Activated T-helper 2 cell treated with anti-CD3 and anti-CD28 coated beads, Interferon-gamma antibody, Interleukin-2, Interleukin-4, amounts not matched to agents 10 μg/mL and 5 μg/mL and 100 μg/mL, durations not matched to agents 14 hours and 24 hours and 36 hours (primary cell): Measurements from ENCODE around the gene LTA4H. TPM values are rescaled to one million over a fixed set of nuclear protein-coding genes. Genes with fewer than 3 reads are reported as not detected.
"Not testable (repeated sequence)": the region's sequence is repeated elsewhere in the genome, so short reads cannot be mapped to it uniquely, and the experiment has no call there.

Source experiments
- DNase-seq: peaks from one replicate; pipeline ENCODE4 v3.0.0; 2021; ENCODE audit warnings: low spot score
- H3K27ac Mint-ChIP-seq: one replicate; pipeline ENCODE4 v1.8.0; 2021; ENCODE audit warnings: mixed read lengths
- H3K27me3 Mint-ChIP-seq: one replicate; pipeline ENCODE4 v1.8.0; 2021; ENCODE audit warnings: low read depth, mixed read lengths
- H3K36me3 Mint-ChIP-seq: one replicate; pipeline ENCODE4 v1.8.0; 2021; ENCODE audit warnings: low read depth, mixed read lengths
- H3K4me1 Mint-ChIP-seq: one replicate; pipeline ENCODE4 v1.8.0; 2021; ENCODE audit warnings: low read depth, mixed read lengths
- H3K4me3 Mint-ChIP-seq: one replicate; pipeline ENCODE4 v1.8.0; 2021; ENCODE audit warnings: low read depth, mild to moderate bottlenecking, moderate library complexity, mixed read lengths
- H3K9me3 Mint-ChIP-seq: one replicate; pipeline ENCODE4 v1.8.0; 2021; ENCODE audit warnings: mixed read lengths
- intact Hi-C: fragments of 100-400 bp; cut with micrococcal nuclease; formaldehyde crosslinking; loops from one replicate; pipeline ENCODE4 v1.15.1; 2023
- total RNA-seq: library from RNA; stranded (reverse); gene quantifications from 2 replicates; pipeline ENCODE4 v1.2.3, GENCODE V29; 2022

Gene LTA4H
- total RNA-seq, 1 donor from 2014 or later = 65.2 TPM

DNA sequence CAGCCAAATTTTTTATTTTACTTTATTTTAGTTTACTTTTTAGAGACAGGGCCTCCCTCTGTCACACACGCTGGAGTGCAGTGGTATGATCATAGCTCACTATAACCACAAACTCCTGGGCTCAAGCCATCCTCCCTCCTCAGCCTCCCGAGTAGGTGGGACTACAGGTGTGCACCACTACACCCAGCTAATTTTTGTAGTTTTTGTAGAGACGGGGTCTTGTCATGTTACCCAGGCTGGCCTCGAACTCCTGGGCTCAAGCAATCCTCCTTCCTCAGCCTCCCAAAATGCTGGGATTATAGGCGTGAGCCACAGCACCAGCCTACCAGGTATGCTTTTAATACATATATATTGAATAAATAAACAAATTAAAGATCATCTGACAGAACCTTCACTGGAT lies 32.7 kb upstream of the LTA4H start:
- intact Hi-C loops = no loop called here
- Mint-ChIP-seq H3K27ac (no peak overlapping the region), H3K36me3 (no peaks in the 10 kb centered on the region), H3K4me3 (no peak overlapping the region), H3K9me3 (no peaks in the 10 kb centered on the region), H3K27me3 (peaks cover 4% of the 10 kb centered on the region), H3K4me1 (peaks cover 24% of the 10 kb centered on the region)
- DNase-seq = no peak

DNA sequence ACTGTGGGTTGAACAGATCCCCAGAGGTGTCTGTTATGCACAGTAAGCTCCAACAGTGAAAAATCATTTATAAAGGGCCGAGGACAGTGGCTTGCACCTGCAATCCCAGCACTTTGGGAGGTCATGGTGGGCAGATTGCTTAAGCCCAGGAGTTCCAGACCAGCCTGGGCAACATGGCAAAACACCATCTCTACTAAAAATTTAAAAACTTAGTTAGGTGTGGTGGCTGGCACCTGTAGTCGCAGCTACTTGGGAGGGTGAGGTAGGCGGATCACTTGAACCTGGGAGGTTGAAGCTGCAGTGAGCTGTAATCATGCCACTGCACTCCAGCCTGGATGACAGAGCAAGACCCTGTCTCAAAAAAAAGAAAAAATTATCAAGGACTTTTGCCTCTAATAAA lies 30.4 kb upstream of the LTA4H start:
- H3K36me3 Mint-ChIP-seq, H3K27me3 Mint-ChIP-seq, H3K4me3 Mint-ChIP-seq, intact Hi-C loops, H3K9me3 Mint-ChIP-seq, H3K27ac Mint-ChIP-seq, DNase-seq: not testable (repeated sequence)
- H3K4me1 Mint-ChIP-seq = peaks cover 25% of the 10 kb centered on the region

DNA sequence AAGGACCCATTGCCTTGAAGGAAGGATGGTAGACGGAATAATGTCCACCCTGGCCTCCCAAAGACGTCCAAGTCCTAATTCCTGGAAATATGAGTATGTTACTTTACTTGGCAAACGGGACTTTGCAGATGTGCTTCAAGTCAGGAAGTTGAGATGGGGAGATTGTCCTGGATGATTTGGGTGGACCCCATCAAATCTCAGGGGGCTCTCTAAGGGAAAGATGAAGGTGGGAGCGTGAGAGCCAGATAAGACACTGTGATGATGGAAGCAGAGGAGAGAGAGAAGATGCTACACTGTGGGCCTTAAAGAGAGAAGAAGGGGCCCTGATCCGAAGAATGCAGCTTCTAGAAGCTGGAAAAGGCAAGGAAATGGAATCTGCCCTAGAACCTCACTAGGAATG lies 29.6 kb upstream of the LTA4H start:
- no peak for DNase-seq
- Mint-ChIP-seq H3K4me1 (peaks cover 22% of the 10 kb centered on the region), H3K27ac (no peak overlapping the region), H3K27me3 (no peaks in the 10 kb centered on the region), H3K4me3 (no peak overlapping the region), H3K9me3 (no peaks in the 10 kb centered on the region), H3K36me3 (no peaks in the 10 kb centered on the region)
- intact Hi-C loops = no loop called here

DNA sequence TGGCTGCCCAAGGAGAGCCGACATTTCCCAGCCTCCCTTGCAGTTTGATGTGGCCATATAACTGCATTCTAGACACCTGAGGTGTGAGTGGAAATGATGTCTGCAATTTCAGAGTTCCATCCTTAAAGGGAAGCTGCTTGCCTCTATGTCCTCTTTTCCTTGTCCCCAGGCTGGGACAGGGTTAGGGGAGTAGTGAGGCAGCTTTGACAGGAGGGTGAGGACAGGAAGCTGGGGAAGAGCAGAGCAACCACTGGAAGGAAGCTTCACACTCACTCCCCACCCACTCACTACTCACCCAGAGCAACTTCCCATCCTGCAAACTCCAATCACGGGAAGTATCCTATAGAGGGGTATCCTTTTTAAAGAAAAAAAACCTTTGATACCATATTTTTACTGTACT lies 28.9 kb upstream of the LTA4H start:
- Mint-ChIP-seq H3K4me1 (peaks cover 22% of the 10 kb centered on the region), H3K27ac (no peak overlapping the region), H3K4me3 (no peak overlapping the region), H3K9me3 (no peaks in the 10 kb centered on the region), H3K36me3 (no peaks in the 10 kb centered on the region), H3K27me3 (no peaks in the 10 kb centered on the region)
- intact Hi-C loops = no loop called here
- no peak for DNase-seq

DNA sequence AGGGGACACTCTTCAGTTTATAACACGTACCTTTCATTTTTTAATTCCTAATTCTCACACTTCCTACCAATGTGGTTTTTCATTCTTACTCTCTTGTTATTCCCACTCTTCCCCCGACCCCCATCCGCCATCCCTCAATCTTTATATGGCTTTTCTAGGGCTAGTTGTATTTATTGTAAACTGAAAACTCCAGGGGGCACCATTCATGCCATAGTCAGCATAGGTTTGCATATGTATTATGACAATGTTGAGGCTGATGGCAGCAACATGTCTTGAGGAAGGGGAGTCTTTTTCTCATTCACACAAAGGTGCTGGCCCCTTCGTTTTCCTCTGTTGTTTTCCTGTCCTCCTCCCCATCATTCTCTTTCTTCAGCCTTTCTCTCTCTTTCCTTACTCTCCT lies 27.7 kb upstream of the LTA4H start:
- intact Hi-C loops = loop anchor here (2.0 kb wide), 1 partner anchor 74 kb away; no protein-coding TSS in a partner anchor
- Mint-ChIP-seq H3K36me3 (no peaks in the 10 kb centered on the region), H3K27me3 (no peaks in the 10 kb centered on the region), H3K9me3 (no peaks in the 10 kb centered on the region), H3K27ac (no peak overlapping the region), H3K4me3 (no peak overlapping the region), H3K4me1 (peaks cover 22% of the 10 kb centered on the region)
- no peak for DNase-seq

DNA sequence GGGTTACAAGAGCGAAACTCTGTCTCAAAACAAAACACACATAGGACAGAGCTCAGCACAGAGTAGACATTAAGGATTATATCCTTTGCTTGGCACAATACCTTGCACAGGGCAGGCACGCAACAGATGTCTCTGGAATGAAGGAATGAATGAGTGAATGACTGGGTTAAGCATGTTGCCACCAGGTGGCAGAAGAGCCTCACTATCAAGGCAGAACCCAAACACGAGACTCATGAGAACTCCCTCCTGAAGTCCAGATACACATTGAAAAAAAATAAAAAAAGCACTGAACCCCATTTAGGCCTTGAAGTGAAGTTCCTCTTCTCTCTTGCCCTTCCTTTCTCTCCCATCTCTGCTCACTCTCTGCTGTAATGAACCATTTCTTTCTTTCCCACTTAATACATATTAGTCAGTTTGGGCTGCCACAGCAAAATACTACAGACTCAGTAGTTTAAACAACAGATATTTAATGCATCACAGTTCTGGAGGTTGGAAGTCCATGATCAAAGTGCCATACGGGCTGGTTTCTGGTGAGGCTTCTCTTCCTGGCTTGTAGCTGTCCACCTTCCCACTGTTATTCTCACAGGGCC lies 26.6 kb upstream of the LTA4H start:
- Mint-ChIP-seq H3K4me3 (no peak overlapping the region), H3K27me3 (no peaks in the 10 kb centered on the region), H3K36me3 (no peaks in the 10 kb centered on the region), H3K9me3 (no peaks in the 10 kb centered on the region), H3K4me1 (peaks cover 22% of the 10 kb centered on the region), H3K27ac (no peak overlapping the region)
- peak; percentile 60 for DNase-seq
- intact Hi-C loops = loop anchor here (1.0 to 2.0 kb wide), 6 partner anchors 75 to 454 kb away; no protein-coding TSS in a partner anchor

DNA sequence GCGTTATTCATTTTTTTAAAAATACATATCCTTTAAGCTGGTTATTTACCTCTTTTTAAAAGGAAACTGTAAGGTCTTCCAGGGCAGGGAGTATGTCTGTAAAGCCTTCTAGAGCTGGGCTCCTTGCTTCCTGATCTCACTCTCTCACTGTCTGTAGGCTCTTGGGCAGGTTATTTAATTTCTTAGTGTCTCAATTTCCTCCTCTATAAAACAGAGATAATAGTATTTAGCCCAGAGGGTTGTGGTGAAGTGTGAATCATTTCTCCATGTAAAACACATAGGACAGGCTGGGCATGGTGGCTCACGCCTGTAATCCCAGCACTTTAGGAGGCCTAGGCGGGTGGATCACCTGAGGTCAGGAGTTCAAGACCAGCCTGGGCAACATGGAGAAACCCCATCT lies 25.9 kb upstream of the LTA4H start:
- H3K36me3 Mint-ChIP-seq = no peaks in the 10 kb centered on the region
- intact Hi-C loops = no loop called here
- peaks cover 22% of the 10 kb centered on the region for H3K4me1 Mint-ChIP-seq
- H3K9me3 Mint-ChIP-seq = no peaks in the 10 kb centered on the region
- no peak for DNase-seq
- no peak overlapping the region for H3K27ac Mint-ChIP-seq
- no peak overlapping the region for H3K4me3 Mint-ChIP-seq
- H3K27me3 Mint-ChIP-seq = no peaks in the 10 kb centered on the region

DNA sequence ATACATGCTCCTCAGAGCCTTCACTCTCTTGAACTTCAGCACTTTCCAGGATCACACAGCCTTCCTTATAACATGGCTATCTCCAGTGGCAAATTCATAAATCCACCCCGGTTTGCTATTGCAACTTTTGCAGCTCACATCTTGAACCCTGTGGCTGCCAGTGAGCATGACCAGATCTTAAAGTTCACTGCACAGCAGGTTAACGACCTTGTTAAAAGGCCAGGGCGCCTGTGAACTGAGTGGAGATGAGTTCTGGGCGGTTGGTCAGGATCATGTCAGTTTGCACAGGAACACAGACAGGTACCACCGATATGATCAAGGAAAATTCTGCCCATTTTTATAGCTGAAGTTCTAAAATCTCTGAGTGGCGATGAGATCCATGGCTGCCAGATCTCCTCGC lies 24.7 kb upstream of the LTA4H start:
- Mint-ChIP-seq H3K4me3 (no peak overlapping the region), H3K36me3 (no peaks in the 10 kb centered on the region), H3K4me1 (peaks cover 22% of the 10 kb centered on the region), H3K9me3 (no peaks in the 10 kb centered on the region), H3K27ac (no peak overlapping the region), H3K27me3 (no peaks in the 10 kb centered on the region)
- intact Hi-C loops = no loop called here
- no peak for DNase-seq

DNA sequence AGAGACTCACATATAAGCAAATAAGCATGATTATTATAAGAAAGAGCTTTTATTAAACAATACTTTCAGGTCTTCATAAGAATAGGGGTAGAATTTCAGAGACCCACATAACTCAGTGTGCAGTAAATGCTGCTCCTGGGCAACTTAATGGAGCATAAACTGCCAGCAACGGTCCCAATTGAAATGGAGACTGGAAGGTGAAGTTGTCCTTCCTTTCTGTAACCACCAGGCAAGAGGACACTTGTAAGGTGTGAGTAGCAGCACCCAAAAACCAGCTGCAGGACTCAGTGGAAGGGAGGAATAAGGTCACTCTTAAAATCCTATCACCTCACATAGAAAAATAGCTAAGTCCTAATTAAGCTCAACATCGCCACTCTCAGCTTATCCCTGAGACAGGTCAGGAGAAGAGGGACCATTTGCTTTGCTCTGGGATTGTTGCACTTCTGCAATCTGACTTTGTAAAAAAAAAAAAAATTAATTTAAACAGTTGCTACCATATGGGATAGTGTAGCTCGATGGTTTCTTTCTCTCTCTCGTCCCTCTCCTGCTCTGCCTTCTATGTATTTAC lies 22.7 kb upstream of the LTA4H start:
- Mint-ChIP-seq H3K9me3 (peaks cover 5% of the 10 kb centered on the region), H3K4me3 (no peak overlapping the region), H3K36me3 (no peaks in the 10 kb centered on the region), H3K27ac (no peak overlapping the region), H3K27me3 (no peaks in the 10 kb centered on the region), H3K4me1 (peaks cover 7% of the 10 kb centered on the region)
- no peak for DNase-seq
- intact Hi-C loops = no loop called here

DNA sequence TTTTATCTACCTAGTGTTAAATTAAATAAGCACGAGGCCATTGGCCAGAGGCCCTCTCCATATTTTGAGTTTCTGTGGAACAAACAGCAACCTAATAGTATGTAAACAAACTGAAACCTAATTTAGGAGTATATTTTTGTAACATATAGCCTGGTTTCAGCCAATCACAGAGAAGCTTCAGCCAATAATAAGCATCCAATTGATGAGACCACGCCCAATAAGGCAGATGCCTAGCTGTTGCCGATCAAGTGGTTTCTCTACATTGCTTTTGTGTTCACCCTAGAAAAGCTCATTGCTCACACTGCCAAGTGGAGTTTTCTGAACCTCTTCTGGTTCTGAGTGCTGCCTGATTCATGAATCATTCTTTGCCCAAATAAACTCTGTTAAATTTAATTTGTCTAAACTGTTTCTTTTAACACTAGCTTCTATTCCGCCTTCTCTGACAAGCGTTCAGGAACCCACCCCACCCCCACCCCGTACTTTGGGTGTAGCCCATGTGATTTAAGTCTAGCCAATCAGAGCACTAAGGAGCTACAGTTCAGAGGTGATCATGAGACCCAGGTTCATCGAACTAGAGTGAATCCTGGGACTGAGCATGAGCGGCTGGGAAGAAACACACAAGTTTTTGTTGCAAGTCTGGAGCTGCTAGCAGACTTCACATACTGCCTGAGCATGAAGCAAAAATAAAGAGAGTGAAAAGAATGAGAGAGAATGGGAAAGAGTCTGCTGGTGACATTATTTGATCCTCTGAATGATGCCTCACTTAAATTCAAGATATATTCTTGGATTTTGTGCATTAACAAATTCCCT lies 21.5 kb upstream of the LTA4H start:
- intact Hi-C loops = no loop called here
- Mint-ChIP-seq H3K4me1 (no peaks in the 10 kb centered on the region), H3K9me3 (peaks cover 7% of the 10 kb centered on the region)

DNA sequence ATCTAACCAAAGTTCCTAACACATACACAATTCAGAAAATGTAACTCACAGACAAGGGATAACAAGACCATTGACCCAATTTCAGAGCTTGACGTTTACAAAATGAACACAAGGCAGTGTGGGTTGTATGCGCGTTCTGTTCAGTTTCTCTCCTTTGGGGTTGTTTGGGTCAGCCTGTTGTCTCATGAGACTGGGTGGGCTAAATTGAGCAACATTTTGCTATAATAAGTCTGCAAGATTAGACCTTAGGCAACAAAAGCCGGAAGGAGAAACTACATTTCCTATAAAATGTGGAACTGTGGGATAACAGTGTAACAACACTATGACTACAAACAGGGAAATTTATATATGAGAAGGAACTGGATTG lies 18.8 kb upstream of the LTA4H start:
- Mint-ChIP-seq H3K4me1 (no peaks in the 10 kb centered on the region), H3K4me3 (no peak overlapping the region), H3K9me3 (peaks cover 13% of the 10 kb centered on the region), H3K27ac (no peak overlapping the region), H3K27me3 (no peaks in the 10 kb centered on the region), H3K36me3 (no peaks in the 10 kb centered on the region)
- no peak for DNase-seq
- intact Hi-C loops = no loop called here

More for the DNA sequence above, 21.5 kb upstream of the LTA4H start:
- Mint-ChIP-seq H3K27ac (no peak overlapping the region), H3K27me3 (no peaks in the 10 kb centered on the region), H3K36me3 (no peaks in the 10 kb centered on the region), H3K4me3 (no peak overlapping the region)
- no peak for DNase-seq

DNA sequence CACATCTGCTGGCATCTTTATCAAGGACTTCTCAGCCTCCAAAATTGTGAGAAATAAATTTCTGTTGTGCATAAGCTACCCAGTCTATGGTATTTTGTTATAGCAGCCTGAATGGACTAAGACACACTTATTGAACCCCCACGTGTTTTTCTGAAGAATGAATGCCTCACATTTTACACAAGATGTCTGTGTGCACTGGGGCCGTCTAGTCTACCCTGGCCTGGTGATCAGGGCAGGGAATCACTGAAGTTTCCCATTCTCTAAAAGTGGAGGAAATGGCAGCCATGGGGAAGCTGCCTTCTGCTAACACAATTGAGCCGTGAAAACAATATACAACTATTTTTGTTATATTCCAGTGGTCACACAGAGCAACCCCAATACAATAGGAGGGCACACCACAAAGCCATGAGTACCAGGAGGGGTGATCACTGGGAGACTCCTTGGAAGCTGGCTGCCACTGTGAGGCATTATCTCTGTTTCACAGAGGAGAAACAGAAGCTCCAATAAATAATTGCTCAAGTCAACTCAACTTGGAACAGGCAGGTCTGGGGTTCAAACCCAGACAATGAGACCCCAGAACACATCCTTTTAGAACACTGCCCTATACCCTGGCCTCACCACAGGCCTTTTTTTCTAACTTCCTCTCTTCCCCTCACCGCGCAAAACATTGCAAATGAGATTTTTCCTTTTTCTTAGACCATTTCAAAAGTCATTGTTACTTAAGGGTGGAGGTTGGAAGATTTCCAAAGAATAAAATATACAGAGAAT lies 18.3 kb upstream of the LTA4H start:
- no peak for DNase-seq
- Mint-ChIP-seq H3K27ac (no peak overlapping the region), H3K27me3 (no peaks in the 10 kb centered on the region), H3K4me1 (peaks cover 3% of the 10 kb centered on the region), H3K36me3 (no peaks in the 10 kb centered on the region), H3K4me3 (no peak overlapping the region), H3K9me3 (peaks cover 13% of the 10 kb centered on the region)
- intact Hi-C loops = no loop called here
